Activated CD8-positive, alpha-beta memory T cell treated with anti-CD3 and anti-CD28 coated beads for 48 hours (primary cell): ENCODE data around the gene ABHD17A.

Experiments
- DNase-seq, 3 experiments: peaks; one replicate each; pipeline ENCODE4 v3.0.0-alpha.2; 2020; ENCODE audit warnings: low read depth in 2 of 3, low spot score in 2 of 3

ABHD17A gene

GRCh38 chr19:1854542-1855039 lies 30.7 kb downstream of the ABHD17A start:
- no peak for DNase-seq

- DNase-seq = no peak
Measured at GRCh38 chr19:1854039-1854541, 31.2 kb downstream of the ABHD17A start.

DNA sequence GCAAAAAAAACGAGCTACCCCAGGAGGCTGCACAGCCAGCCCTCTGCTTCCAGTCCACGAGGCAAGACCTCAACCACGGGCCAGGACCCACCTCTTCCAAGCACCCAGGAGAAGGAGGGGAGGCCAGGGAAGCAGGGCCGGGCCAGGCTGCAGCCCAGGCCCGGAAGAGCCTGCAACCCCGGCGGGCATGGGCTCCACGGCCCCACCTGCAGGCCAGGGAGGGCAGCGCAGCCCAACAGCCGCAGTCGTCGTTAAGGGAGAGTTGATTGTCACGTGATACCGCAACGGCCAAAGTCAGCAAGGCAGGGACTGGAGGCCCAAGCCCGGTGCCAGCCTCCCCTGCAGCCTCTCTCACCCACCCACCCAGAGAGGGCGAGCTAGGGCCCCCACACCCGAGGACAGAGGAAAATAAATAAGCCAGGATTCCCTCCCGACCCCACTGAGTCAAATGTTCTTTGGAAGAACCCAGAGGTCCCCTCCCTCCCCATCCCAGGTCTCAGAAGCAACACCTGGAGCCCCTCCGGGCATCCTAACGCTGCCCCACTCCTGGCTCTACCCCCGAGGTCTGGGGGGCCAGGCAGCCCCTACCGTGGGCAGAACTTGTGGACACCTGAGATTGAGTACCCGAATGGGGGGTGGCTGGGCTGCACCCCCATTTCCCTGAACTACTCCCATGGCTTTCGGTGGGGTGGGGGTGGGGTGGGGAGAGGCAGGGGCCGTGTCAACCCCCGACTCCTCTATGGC lies 31.8 kb downstream of the ABHD17A start:
- DNase-seq = peak; percentile 68 to 69 (median 68)

DNA sequence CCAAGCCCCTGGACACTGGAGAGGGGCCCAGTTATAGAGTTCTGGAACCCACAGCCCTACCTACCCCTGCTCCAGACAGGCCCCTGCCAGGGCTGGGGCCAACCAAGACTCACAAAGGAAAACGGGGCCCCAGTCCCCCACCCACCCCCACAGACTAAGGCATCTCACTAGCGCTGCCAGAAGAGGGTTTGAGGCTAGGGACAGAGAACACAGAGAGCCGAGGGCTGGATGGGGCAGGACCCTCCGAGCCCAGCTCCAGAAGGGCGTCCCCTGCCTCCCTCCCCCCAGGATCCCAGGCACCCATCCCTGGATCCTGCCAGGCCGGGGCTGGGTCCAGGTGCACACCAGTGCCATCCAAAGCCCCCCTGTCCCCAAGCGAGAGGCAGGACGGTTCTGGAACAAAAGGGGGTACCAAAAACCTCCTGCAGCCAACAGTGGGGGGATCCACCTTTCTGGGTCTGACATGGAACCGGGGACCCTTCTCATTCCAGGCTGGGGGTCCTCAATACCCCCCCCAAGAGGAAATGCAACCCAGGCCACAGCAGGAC lies 32.6 kb downstream of the ABHD17A start:
- no peak for DNase-seq

GRCh38 chr19:1851654-1852580 lies 33.4 kb downstream of the ABHD17A start:
- no peak for DNase-seq

DNA sequence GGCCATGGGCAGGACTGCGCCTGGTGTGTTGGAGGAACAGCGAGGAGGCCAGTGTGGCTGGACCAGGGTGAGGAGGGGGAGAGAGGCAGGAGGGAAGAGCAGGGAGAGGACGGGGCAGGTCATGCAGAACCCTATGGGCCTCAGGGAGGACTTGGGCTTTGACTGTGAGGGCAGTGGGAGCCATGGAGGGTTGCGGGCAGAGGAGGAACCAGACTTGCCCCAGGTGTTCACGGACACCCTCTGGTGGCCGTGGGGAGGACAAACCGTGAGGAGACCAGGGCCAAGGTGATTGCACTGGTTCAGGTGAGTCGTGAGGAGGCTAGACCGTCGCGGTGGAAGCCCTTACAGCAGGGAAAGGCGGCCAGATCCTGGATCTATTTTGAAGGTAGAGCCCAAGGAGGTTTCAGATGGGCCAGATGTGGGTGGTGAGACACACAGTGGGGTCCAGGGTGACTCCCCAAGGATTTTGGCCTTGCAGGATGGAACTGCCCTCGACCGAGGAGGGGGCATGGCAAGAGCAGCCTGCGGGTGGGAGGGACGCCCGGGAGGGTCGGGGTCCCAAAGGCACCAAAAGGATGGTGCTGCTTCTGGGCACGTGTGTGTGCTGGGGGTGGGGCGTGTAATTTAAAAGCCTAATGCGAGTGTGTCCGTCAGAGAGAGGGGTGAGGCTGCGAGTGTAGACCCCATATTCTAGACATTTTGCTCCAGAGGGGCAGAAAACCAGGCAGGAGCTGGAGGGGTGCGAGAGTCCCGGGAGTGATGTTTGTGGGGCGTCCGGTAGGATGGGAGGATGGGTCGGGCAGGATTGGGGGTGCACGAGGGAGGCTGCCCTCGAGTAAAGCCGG lies 34.3 kb downstream of the ABHD17A start:
- no peak for DNase-seq

DNA sequence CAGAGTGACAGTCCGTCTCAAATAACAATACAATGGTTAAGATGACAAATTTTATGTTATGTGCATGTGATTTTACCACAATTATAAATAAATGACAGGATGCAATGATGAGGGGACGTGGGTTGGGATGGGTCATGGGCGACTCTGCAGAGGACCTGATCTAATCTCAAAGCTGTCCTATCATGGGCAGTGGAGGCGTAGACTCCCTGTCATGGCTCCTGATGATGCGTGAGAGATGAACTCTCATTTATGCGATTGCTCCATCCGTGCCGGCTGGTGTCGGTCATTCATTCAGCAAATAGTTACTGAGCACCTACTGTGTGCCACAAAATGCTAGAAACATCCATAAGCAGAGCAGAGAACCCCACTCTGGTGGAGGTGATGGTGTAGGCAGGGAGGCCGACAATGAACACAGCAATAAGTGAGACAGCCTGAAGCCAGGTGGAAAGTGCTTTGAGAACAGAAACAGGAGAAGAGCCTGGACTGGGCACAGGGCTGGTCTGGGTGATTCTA lies 35.4 kb downstream of the ABHD17A start:
- DNase-seq = no peak

- no peak for DNase-seq
Measured at GRCh38 chr19:1849132-1849474, 36.2 kb downstream of the ABHD17A start.

DNA sequence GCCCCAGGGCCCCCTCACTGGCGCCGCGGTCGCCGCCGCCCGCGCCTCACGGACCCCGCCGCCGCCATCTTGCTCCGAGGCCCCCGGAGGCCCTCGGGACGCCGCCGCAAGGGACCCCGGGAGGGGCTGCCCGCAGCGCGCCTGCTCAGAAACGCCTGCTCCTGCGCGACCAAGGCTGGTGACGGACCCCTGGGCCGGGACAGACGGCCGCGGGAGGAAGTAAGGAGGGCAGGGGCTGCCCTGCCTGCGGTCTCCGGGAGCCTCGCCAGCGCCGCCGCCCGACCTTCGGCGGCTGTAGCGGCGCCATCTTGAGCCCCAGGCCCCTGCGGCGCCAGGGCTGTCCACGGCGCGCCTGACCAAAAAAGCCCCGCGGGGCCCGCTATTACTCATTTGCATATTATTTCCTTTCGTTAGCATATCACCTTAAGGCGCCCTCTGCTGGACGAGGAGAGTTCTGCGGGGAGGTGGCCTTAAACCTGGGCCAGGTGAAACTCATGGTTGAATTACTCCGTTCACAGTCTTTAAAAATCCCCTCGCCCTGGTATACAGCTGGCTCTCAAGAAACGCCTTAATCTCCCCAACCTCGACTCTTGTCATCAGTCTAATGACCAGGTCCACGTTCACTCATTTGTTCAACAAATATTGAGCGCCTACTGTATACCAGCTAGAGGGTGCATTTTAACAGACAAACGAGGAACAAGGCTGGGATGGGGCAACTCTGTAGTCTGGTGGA lies 36.7 kb downstream of the ABHD17A start, which contains the start of gene REXO1:
Gene REXO1 (minus strand): TSS at position 85 of the 733 bp plus-strand sequence. CDS start 125 bp downstream, outside the sequence.
- DNase-seq = peak; percentile 89 to 98 (median 98)

DNA sequence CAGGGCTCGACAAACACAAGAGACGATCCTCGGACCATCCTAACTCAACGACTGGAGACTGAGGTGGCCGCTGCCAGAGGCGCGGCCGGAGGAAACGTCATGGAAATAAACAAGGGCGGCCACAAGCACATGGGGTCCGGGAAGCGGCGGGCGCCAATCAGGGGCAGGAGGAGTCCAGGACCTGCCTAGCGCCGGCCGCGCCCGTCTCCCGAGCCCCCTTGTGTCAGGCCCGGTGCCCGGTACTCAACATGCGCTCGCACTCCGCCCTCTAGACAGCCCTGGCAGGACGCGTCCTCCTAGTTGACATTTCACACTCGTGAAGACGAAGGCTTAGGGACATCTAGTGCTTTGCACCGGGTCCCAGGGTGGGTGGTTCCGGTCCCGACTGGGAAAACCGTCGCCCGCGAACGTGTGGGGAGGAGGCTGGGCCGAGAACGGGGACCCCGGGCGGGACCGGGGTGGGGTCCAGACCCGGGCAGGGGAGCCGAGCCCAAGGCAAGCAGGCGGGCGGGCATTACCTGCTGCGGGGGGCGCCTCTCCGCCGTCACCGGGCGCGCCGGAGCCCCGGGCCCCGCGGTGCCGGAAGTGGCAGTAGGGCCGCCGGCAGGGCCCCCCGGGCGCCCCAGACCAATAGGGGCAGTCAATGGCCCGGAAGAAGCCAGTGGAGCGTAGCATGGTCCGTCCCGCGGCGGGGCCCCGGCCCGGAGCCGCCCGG lies 37.5 kb downstream of the ABHD17A start:
- no peak for DNase-seq

GRCh38 chr19:1847348-1847683 lies 38.0 kb downstream of the ABHD17A start:
- no peak for DNase-seq

DNA sequence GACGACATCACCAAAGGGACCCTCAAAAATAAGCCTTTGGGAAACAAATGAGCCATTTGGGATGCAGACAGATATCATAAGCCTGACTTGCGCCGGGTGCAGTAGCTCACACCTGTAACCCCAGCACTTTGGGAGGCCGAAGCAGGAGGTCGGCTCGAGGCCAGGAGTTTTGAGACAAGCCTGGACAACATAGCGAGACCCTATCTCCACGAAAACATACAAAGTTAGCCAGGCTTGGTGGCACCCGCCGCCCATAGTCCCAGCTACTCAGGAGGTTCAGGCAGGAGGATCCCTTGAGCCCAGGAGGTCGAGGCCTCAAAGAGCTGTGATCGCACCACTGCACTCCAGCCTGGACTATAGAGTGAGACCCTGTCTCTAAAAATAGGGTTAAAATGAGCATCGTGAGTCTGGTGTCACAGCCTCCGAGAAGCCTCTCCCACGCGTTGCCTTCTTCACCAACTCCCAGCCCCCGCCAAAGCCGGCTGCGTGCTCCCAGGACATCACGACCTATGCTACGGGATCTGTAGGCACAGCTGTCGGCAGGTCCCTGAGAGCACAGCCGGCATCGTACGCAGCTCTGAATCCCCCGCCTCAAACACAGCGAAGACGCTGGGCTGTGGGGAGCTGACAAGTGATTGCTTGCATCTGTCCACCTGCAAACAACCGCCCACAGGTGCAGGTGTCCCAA lies 38.6 kb downstream of the ABHD17A start:
- DNase-seq = no peak

GRCh38 chr19:1845642-1846041 lies 39.7 kb downstream of the ABHD17A start:
- DNase-seq = no peak

DNA sequence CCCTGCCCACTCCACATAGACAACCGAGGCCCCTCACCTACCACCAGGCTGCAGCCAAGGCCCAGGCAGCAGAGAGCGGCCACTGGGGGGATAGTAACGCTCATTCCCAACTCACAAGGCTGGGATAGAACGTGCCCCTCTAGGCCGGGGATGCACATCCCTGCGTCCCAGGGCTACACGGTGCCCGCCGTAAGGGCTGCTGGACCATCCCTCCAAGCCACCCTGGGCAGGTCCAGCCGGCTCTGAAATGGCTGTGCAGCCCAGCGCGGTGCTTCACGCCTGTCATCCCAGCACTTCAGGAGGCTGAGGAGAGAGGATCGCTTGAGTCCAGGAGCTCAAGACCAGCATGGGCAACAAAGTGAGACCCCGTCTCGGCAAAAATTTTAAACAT lies 40.2 kb downstream of the ABHD17A start:
- DNase-seq = no peak

- no peak for DNase-seq
Measured at GRCh38 chr19:1844513-1845124, 40.7 kb downstream of the ABHD17A start.

GRCh38 chr19:1843646-1844394 lies 41.5 kb downstream of the ABHD17A start:
- DNase-seq = no peak

DNA sequence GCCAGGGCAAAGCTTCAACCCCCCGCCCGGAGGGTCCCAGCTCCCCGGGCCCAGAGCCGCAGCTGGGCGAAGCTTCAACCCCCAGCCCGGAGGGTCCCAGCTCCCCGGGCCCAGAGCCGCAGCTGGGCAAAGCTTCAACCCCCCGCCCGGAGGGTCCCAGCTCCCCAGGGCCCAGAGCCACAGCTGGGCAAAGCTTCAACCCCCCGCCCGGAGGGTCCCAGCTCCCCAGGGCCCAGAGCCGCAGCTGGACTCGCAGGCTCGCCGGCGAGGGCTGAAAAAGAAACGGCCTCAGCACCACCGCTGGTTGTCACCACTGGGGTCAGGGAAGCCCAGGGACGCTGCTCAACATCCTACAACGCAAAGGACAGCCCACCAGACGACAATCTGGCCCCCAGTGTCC lies 42.2 kb downstream of the ABHD17A start:
- no peak for DNase-seq
